ENCODE measurements around the gene C11orf16.
A peak's percentile ranks its signal among the peaks of the same experiment; 100 is the strongest.
"Not testable (repeated sequence)": the region's sequence is repeated elsewhere in the genome, so short reads cannot be mapped to it uniquely, and the experiment has no call there.

The C11orf16 gene

DNA sequence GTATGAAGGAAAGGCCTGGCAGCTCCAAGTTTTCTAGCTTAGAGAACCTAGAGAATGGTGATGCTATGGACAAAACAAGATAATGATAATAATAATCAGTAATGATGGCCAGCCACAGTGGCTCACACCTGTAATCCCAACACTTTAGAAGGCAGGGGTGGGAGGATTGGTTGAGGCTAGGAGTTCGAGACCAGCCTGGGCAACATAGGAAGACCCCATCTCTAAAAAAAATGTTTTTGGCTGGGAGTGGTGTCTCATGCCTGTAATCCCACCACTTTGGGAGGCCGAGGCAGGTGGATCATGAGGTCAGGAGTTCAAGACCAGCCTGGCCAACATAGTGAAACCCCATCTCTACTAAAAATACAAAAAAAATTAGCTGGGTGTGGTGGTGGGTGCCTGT is 3.0 kb upstream of the C11orf16 start:
- DNase-seq (ENCODE audit: low spot score), result not testable (repeated sequence)

- peak; percentile 59 for DNase-seq (ENCODE audit: low spot score)
Observed at GRCh38 chr11:8934742-8935488, 2.2 kb upstream of the C11orf16 start.

- no peak for DNase-seq (ENCODE audit: low spot score)
Observed at GRCh38 chr11:8933931-8934330, 1.2 kb upstream of the C11orf16 start.

- no peak for DNase-seq (ENCODE audit: low spot score)
Observed at GRCh38 chr11:8930456-8931175, 2.1 kb downstream of the C11orf16 start.

GRCh38 chr11:8928981-8929615 is 3.6 kb downstream of the C11orf16 start:
- DNase-seq (ENCODE audit: low spot score), result no peak

DNA sequence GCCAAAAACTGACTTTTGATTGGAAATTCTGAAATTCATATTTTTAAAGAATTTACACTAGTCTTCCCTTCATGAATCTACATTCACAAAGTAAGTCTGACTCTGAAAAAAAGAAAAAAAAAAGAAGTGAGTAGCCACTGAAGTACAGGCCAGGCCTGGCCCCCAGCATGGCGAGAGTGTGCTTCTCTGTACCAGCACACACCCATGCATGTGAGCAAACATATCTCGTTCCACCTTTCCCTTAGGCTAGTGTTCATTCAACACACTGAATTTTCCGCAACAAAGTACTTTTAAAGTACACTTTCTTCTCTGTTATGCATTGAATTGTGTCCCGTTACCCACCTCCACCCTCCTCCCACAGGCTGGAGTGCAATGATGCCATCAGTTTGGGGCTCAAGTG is 4.5 kb downstream of the C11orf16 start:
- DNase-seq (ENCODE audit: low spot score), result no peak

- no peak for DNase-seq (ENCODE audit: low spot score)
Observed at GRCh38 chr11:8927233-8927632, 5.5 kb downstream of the C11orf16 start.

GRCh38 chr11:8926236-8926635 is 6.5 kb downstream of the C11orf16 start:
- DNase-seq (ENCODE audit: low spot score), result no peak

- no peak for DNase-seq (ENCODE audit: low spot score)
Observed at GRCh38 chr11:8925711-8926110, 7.0 kb downstream of the C11orf16 start.

DNA sequence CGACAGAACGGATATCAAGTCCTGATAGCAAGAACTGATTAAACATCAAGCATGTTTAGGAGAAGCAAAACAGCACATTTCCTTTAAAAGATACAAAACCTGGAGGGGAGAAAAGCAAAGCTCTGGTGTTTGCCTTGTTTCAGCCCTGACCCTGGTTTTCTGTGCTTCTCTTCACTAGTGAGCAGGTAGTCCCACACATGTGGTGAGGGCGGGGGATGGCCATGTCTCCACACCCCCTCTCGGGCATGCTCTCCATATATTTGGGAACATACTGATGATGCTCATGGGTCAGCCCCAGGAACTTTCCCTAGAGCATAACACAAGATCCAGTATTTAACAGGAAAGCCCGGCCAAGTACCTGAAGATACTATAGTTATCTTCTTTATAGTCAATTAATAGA is 10.1 kb downstream of the C11orf16 start:
- no peak for DNase-seq (ENCODE audit: low spot score)

DNA sequence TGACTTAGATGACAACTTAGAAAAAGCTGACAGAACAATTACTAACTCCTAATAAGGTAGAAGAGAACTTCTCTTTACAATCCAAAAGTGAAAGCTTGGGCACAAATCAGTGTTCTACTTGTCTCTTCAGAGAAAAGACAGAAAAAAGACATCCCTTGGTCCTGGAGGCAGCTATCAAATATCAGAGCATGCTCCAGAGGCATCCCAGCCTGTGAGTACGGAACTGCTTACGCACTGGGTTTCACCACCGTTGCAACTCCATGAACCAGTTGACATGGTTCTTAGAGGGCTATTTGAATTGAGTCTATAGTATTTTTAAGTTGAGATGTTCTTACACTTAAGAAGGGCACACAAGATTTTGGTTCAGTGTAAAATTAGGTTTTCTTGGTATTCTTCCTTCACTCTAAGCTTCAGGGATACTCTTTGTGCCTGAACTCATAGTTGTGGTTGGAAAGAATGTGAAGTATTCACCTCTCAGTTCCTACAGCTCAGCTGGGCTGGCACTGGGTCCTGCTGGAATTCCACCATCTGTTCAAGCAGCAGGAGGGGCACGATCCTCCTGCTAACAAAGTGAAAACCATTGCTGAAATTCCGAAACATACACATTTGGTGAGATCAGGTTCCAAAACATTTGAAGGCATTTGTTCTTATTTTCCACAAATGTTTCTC is 15.5 kb downstream of the C11orf16 start:
- DNase-seq (ENCODE audit: low spot score), result no peak

DNA sequence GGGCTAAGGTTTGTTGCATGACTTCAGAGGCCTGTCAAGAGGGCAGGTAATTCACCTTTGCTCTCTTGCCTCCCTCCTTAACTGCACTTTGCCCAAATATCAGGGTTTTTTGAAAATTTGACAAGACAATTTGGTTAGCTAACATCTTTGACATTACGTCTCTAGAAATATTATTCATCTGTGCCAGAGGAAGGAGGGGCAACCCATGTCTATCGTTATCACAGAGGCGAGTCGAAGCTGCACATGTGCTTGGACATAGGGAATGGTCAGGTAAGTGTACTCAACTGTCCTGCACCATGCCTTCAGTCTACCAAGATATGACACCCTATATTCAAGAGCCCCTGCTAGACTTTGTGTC is 18.1 kb downstream of the C11orf16 start:
- DNase-seq (ENCODE audit: low spot score), result no peak

GRCh38 chr11:8913961-8914660 is 18.6 kb downstream of the C11orf16 start:
- peak; percentile 54 for DNase-seq (ENCODE audit: low spot score)

DNA sequence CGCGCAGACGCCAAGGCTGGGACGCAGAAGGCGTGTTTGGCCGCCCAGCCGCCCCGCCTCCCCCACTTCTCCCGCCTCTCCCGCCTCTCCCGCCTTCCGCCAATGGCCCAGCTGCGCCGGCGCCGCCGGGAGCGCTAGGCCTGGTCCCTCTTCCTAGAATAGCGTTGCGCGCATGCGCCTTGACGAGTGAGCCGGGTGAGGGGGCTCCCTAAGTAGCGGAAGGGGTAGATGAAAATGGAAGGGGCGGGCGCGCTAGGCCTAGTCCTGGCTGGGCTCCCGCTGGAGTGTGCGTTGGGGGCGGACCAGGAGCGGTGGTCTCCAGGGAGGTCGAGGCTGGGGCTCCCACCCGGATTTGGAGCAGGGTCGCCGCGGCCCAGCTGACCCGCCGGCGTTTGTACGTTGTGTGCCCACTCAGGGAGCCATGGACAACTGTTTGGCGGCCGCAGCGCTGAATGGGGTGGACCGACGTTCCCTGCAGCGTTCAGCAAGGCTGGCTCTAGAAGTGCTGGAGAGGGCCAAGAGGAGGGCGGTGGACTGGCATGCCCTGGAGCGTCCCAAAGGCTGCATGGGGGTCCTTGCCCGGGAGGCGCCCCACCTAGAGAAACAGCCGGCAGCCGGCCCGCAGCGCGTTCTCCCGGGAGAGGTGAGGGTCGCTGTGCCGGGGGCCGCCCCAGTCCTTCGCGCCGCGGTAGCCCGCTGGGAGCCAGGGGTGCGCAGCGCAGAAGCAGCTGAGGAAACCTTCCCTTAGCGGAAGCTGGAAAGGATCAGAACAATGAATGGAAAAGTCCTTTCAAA is 21.5 kb downstream of the C11orf16 start, which contains the start of gene AKIP1:
Gene AKIP1 (plus strand): TSS at position 161 of the 795 bp plus-strand sequence. CDS start 261 bp downstream, at position 422.
- peak; percentile 89 for DNase-seq (ENCODE audit: low spot score)

DNA sequence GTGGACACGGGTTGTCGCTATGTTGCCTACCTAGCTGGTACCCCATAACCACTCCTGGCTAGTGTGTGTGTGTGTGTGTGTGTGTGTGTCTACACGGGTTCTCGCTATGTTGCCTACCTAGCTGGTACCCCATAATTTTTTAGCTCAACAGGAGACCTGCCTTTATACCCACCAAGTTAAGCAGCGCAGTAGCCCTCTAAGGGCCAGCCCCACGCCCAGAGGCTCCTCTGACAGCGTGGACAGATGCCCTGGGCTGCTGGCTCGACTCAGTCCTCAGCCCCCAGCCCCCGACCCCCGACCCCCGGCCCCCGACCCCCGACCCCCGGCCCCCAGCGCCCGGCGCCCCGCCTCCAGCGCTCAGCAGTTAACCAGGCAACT is 22.1 kb downstream of the C11orf16 start:
- no peak for DNase-seq (ENCODE audit: low spot score)

DNA sequence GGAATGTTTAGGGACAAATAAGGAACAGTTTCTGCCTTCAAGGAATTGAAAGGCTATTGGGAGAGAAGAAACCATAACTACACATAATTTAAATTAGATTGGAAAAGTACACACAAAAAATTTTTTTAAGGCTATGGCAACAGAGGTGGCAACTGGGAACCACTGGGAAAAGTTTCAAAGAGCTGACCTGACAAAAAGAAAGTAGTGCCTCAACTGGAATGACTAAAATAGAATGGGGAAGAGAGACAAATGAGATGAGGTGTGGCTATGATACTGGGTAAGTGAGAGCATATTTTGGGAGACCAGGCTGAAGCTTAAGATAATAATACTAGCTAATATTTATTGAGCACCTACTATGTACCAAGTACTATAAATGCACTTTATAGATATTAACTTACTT is 24.6 kb downstream of the C11orf16 start:
- no peak for DNase-seq (ENCODE audit: low spot score)

DNA sequence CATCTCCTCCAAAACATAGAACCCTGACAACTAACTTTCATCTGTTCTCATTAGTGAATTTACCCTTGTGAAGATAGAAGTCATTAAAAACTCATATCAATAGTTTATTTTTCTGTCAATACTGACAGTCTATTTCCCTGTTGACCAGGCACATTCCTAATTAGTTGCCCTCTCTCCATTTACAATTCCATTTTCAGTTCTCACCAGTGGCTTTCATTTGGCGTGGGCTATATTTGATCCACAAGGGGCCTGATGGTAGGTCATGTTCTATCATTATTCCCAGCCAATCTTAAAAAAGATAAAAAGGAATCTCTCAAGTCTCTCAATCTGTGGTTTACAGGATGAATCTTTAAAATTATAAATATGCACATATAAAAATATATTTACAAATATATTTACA is 25.6 kb downstream of the C11orf16 start:
- no peak for DNase-seq (ENCODE audit: low spot score)

DNA sequence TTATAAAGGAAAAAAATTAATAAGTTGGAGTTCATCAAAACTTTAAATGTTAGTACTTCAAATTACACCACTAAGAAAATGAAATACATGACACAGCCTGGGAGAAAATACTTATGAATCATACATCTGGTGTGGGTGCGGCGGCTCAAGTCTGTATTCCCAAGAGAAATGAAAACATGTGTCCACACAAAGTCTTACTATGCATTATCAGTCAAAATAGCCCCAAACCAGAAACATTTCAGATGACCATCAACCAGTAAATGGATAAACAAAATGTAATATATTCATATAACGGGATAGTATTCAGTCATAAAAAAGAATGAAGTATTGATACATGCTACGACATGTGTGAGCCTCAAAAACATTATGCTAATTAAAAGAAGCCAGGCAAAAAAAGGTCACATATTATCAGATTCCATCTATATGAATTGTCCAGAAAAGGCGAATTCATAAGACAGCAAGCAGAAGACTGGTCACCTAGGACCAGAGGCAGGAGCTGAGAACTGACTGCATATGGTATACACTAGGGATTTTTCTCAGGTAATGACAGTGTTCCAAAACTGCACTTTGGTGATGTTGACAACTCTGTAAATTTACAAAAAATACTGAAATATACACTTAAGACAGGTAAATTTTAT is 27.1 kb downstream of the C11orf16 start:
- no peak for DNase-seq (ENCODE audit: low spot score)

- DNase-seq (ENCODE audit: low spot score), result no peak
Observed at GRCh38 chr11:8899119-8899753, 33.5 kb downstream of the C11orf16 start.

DNA sequence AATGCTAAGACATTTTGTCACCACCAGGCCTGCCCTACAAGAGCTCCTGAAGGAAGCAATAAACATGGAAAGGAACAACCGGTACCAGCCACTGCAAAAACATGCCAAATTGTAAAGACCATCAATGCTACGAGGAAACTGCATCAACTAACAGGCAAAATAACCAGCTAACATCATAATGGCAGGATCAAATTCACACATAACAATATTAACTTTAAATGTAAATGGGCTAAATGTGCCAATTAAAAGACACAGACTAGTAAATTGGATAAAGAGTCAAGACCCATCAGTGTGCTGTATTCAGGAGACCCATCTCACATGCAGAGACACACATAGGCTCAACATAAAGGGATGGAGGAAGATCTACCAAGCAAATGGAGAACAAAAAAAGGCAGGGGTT is 41.6 kb downstream of the C11orf16 start:
- DNase-seq (ENCODE audit: low spot score), result not testable (repeated sequence)

Data from kidney capillary endothelial cell (primary cell).